Fibroblast of villous mesenchyme (primary cell): ENCODE data around the gene VDAC2. TPM values are rescaled to one million over a fixed set of nuclear protein-coding genes. Genes with fewer than 3 reads are reported as not detected.

Source experiments
- DNase-seq: peaks from one replicate; pipeline ENCODE4 v3.0.0-alpha.2; 2010; ENCODE audit warnings: low read depth
- H3K4me3 ChIP-seq: 2 replicates; pipeline ENCODE4 v1.5.1; 2011; ENCODE audit warnings: low read depth, mild to moderate bottlenecking, low read length
- small RNA-seq: library from RNA; depleted of rRNA; stranded (forward); fragments of <200 nt; gene quantifications from one replicate; pipeline ENCODE3, GENCODE V24; 2012
- total RNA-seq: library from RNA; depleted of rRNA; stranded (reverse); fragments of >200 nt; gene quantifications from 2 replicates; pipeline ENCODE4 v1.2.3, GENCODE V29; 2012
- TF ChIP-seq, protein P1 (sequence below): IDR thresholded peaks from 2 replicates; pipeline ENCODE4 v1.5.1; 2012; ENCODE audit warnings: low read depth, mild to moderate bottlenecking, low read length; ENCODE audit not compliant: insufficient read depth

VDAC2 gene
- total RNA-seq, 1 donor, result 182 TPM

DNA sequence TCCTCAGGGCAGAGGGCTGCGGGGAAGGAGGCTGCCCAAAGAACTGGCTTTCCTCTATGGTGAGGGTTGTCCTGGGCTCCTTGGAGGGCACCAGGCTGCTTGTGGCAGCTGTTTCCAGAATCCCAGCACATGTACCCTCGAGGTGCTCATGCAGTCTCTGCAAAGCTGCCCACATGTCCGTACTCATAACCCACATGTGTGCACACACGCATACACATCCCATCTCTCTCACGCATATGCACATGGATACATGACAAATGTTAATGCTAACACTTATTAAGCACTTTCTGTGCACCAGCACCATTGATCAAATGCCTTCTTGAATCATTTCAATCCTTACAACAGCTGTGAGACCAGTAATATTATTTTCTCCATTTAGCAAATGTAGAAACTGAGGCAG is 61.5 kb downstream of the VDAC2 start:
- no peak overlapping the region for H3K4me3 ChIP-seq
- no peak for DNase-seq
- TF ChIP-seq, protein P1, sequence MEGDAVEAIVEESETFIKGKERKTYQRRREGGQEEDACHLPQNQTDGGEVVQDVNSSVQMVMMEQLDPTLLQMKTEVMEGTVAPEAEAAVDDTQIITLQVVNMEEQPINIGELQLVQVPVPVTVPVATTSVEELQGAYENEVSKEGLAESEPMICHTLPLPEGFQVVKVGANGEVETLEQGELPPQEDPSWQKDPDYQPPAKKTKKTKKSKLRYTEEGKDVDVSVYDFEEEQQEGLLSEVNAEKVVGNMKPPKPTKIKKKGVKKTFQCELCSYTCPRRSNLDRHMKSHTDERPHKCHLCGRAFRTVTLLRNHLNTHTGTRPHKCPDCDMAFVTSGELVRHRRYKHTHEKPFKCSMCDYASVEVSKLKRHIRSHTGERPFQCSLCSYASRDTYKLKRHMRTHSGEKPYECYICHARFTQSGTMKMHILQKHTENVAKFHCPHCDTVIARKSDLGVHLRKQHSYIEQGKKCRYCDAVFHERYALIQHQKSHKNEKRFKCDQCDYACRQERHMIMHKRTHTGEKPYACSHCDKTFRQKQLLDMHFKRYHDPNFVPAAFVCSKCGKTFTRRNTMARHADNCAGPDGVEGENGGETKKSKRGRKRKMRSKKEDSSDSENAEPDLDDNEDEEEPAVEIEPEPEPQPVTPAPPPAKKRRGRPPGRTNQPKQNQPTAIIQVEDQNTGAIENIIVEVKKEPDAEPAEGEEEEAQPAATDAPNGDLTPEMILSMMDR, result no peak

DNA sequence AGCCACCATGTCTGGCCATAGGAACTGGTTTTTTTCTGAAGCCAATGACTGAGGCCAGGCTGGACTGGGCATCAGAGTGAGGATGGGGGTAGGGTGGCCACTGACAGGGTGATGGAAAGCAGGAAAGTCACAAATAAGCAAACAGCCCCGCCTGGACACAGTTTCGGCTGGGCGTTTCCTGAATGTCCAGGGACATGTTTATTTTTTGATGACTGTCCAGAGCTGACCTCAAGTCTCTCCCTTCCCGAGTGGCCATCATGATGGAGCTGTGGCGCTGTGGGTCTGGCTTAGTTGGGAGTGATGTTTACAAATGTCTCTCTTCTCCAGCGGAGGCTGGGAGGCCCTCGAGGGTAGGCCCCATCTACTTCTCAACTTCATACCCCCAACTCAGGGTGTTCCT is 62.3 kb downstream of the VDAC2 start:
- no peak overlapping the region for H3K4me3 ChIP-seq
- TF ChIP-seq, protein P1, result no peak
- DNase-seq, result no peak

DNA sequence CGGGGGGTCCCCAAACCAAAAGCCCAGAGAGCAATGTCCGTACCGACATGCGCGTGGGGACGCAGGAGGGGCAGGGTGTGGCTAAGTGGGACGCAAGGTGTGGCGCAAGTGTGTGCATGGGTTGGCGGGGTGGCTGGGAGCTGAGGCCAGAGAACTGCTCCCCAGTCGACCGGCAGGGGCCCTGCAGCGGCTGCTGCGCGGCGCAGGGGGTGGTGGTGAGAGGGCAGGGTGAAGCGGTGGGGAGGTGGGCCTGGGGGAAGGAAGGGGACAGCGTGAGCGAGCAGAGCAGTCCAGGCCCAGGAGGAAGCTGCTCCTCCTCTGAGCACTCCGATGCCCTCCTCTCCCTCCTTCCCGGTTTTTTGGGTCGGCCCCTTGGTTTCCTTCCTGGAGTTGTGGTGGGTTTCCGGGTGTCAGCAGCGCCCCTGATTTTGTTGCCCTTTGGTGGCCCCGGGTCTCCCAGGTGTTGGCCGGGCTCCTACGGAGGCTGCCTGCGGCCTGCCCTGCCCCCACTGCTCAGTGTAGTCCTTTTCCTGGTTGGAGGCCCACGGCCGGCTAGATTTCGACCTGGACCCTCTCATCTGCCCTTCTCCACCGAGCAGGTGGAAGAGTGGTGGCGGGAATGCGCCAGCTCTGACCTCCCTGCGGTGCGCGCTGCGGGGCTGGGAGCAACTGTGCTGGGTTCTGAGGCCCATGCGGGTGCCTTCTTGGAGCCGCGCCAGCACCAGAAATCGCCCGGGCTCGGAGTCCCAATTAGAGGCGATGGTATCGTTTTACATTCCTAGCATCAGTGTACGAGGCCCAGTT is 65.7 kb downstream of the VDAC2 start:
- TF ChIP-seq, protein P1, result no peak
- DNase-seq, result no peak
- H3K4me3 ChIP-seq, result no peak overlapping the region

DNA sequence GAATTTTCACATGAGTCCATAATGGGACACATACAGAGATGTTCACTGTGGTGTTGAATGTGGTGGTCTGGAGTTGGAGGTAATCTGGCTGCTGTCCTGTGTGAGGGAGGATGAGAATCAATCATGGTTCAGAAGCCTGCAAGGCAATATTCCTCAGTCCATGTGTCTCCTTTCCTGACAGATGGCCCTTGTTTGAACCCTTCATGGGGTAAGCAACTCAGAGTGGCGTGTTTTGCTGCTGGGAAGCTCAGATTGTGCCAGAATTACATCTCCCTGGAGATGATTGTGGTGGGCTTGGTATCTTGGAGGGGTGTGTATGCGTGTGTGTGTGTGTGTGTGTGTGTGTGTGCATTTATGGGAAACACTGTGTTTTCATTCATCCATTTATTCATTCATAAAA is 69.6 kb downstream of the VDAC2 start:
- no peak for DNase-seq
- TF ChIP-seq, protein P1, result no peak

More for the DNA sequence above, 69.6 kb downstream of the VDAC2 start:
- H3K4me3 ChIP-seq, result no peak overlapping the region

Small RNA genes lying within 50 kb of the gene (small RNA-seq; reads per million reads assigned to genes)
- gene HMGA1P5 (not detected), gene RPL39P25 (not detected)

Other genes with a start within 250 kb of the VDAC2 start
- 18.7 and 28.5 TPM in 2 replicates for gene SAMD8, start 99.1 kb upstream of the VDAC2 start, total RNA-seq
- 3.9 and 10.3 TPM in 2 replicates for gene COMTD1, start 25.2 kb downstream of the VDAC2 start, total RNA-seq
- gene ZNF503, start 191.0 kb downstream of the VDAC2 start, total RNA-seq, result 7.8 and 11.9 TPM in 2 replicates
- under 0.01 and 0.64 TPM in 2 replicates for gene LRMDA, start 220.8 kb downstream of the VDAC2 start, total RNA-seq